ENCODE measurements around the gene TMEM200B. TPM values are rescaled to one million over a fixed set of nuclear protein-coding genes. Genes with fewer than 3 reads are reported as not detected.
"Not testable (repeated sequence)": the region's sequence is repeated elsewhere in the genome, so short reads cannot be mapped to it uniquely, and the experiment has no call there.

Gene TMEM200B
- total and polyA plus RNA-seq, 2 experiments from 2014 or later, result 4.9 to 8.7 TPM

- not testable (repeated sequence) for ATAC-seq; H3K4me3 Mint-ChIP-seq; H3K27me3 Mint-ChIP-seq (ENCODE audit: insufficient read depth, low read depth, poor library complexity); H3K27ac Mint-ChIP-seq; DNase-seq (ENCODE audit: low spot score); H3K9me2 ChIP-seq (ENCODE audit: insufficient read depth); H3K27ac ChIP-seq (ENCODE audit: low read depth); H3K27me3 ChIP-seq (ENCODE audit: insufficient read depth); H3K79me2 ChIP-seq (replicated peaks; ENCODE audit: insufficient read depth); H2AFZ ChIP-seq; H3K4me1 ChIP-seq (ENCODE audit: insufficient read depth); H3K9me3 Mint-ChIP-seq; H3K4me1 Mint-ChIP-seq; H3K4me3 ChIP-seq; H3K4me2 ChIP-seq
- Histone ChIP-seq H3F3A (replicated peaks; ENCODE audit: low read depth) (peaks cover 16% of the 10 kb centered on the region; the same call in 1 of the 2 replicates), H3K36me3 (ENCODE audit: insufficient read depth) (peaks cover 75% of the 10 kb centered on the region), H4K20me1 (replicated peaks; ENCODE audit: insufficient read depth) (peaks cover 28% of the 10 kb centered on the region)
- peaks cover 99% of the 10 kb centered on the region for H3K36me3 Mint-ChIP-seq (ENCODE audit: low read depth)
Observed at GRCh38 chr1:29150346-29150745, 26.6 kb upstream of the TMEM200B start.

DNA sequence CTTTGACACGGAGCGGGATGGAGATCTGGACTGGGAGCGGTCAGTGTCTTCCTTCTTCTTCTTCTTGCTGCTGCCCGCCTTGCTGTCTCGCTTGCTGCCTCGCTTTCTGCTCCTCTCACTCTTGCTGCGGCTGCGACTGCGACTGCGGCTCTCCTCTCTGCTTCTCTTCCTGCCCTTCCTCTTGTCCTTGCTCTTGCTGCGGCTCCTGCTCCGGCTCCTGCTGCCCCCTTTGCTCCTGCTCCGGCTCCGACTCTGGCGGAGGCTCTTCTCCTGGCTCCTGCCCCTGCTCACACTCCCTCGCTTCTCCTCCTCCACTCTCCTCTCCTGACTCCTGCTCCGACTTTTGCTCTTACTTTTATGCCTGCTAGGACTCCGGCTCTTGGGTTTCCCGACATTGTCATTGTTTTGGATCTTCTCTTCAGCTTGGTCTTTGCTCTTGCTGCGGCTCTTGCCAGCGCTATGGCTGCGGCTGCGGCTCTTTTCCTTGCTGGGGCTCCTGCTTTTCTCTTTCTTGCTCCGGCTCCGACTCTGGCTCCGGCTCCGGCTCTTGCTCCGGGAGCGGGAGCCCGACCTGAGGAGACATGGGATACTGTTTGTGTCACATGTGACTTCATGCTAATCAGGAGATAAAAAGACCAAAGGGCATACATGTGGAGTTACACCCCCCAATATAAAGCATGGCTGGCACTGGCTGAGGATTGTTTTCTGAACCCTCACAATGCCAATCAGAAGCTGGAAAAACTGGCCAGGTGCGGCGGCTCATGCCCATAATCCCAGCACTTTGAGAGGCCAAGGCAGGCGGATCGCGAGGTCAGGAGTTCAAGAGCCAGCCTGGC lies 25.2 kb upstream of the TMEM200B start:
- no peak overlapping the region for H3K4me2 ChIP-seq
- 0 out of 2 replicates have a peak overlapping the region, but pooled peaks have one; percentile 69 for H3K27ac ChIP-seq (ENCODE audit: low read depth)
- H3K36me3 ChIP-seq (ENCODE audit: insufficient read depth), result peaks cover 62% of the 10 kb centered on the region
- H3K9me3 Mint-ChIP-seq, result no peaks in the 10 kb centered on the region; the same call in 2 of the 3 replicates
- peaks cover 93% of the 10 kb centered on the region for H3K36me3 Mint-ChIP-seq (ENCODE audit: low read depth)
- peaks cover 21% of the 10 kb centered on the region for H4K20me1 ChIP-seq (replicated peaks; ENCODE audit: insufficient read depth)
- no peaks in the 10 kb centered on the region for H3K27me3 ChIP-seq (ENCODE audit: insufficient read depth)
- H3F3A ChIP-seq (replicated peaks; ENCODE audit: low read depth), result 0 out of 2 replicates have a peak, but pooled peaks cover 13% of the 10 kb centered on the region
- H3K27ac Mint-ChIP-seq, result no peak overlapping the region
- no peak for TF ChIP-seq STAT1 (IDR thresholded peaks at IDR 0.05; ENCODE audit: unreplicated experiment)
- ATAC-seq (no peak), DNase-seq (ENCODE audit: low spot score) (no peak)
- no peaks in the 10 kb centered on the region for H3K9me2 ChIP-seq (ENCODE audit: insufficient read depth)
- H3K27me3 Mint-ChIP-seq (ENCODE audit: insufficient read depth, low read depth, poor library complexity), result peaks cover 6% of the 10 kb centered on the region
- 0 out of 2 replicates have a peak, but pooled peaks cover 2% of the 10 kb centered on the region for H3K79me2 ChIP-seq (replicated peaks; ENCODE audit: insufficient read depth)
- no peak overlapping the region for H2AFZ ChIP-seq
- H3K4me3 Mint-ChIP-seq, result no peak overlapping the region
- H3K4me3 ChIP-seq, result no peak overlapping the region
- H3K4me1 Mint-ChIP-seq, result no peaks in the 10 kb centered on the region; the same call in 2 of the 3 replicates
- H3K4me1 ChIP-seq (ENCODE audit: insufficient read depth), result no peaks in the 10 kb centered on the region

GRCh38 chr1:29145739-29146437 lies 22.2 kb upstream of the TMEM200B start:
- H3K27ac Mint-ChIP-seq, result peak overlapping the region; percentile 2; the same call in 1 of the 2 replicates
- H3K27me3 ChIP-seq (ENCODE audit: insufficient read depth), result no peaks in the 10 kb centered on the region
- peaks cover 79% of the 10 kb centered on the region for H3K36me3 Mint-ChIP-seq (ENCODE audit: low read depth)
- peaks cover 6% of the 10 kb centered on the region for H3K27me3 Mint-ChIP-seq (ENCODE audit: insufficient read depth, low read depth, poor library complexity)
- no peak overlapping the region for H2AFZ ChIP-seq
- no peaks in the 10 kb centered on the region for H3K9me2 ChIP-seq (ENCODE audit: insufficient read depth)
- no peaks in the 10 kb centered on the region for H3K79me2 ChIP-seq (replicated peaks; ENCODE audit: insufficient read depth)
- H3K27ac ChIP-seq (ENCODE audit: low read depth), result peak overlapping the region; percentile 24; the same call in 1 of the 2 replicates
- H4K20me1 ChIP-seq (replicated peaks; ENCODE audit: insufficient read depth), result peaks cover 14% of the 10 kb centered on the region; the same call in 1 of the 2 replicates
- no peak overlapping the region for H3K4me3 Mint-ChIP-seq
- ATAC-seq, result no peak
- no peaks in the 10 kb centered on the region; the same call in 1 of the 3 replicates for H3K4me1 Mint-ChIP-seq
- H3K4me1 ChIP-seq (ENCODE audit: insufficient read depth), result no peaks in the 10 kb centered on the region
- H3F3A ChIP-seq (replicated peaks; ENCODE audit: low read depth), result 0 out of 2 replicates have a peak, but pooled peaks cover 10% of the 10 kb centered on the region
- no peak overlapping the region for H3K4me2 ChIP-seq
- H3K9me3 Mint-ChIP-seq, result no peaks in the 10 kb centered on the region; the same call in 2 of the 3 replicates
- no peak for DNase-seq (ENCODE audit: low spot score)
- H3K36me3 ChIP-seq (ENCODE audit: insufficient read depth), result peaks cover 40% of the 10 kb centered on the region
- no peak overlapping the region for H3K4me3 ChIP-seq
- TF ChIP-seq ZNF331 (CRISPR knock-in tag; IDR thresholded peaks at IDR 0.05; ENCODE audit: low read depth) (no peak), NANOG (IDR thresholded peaks at IDR 0.05; ENCODE audit: borderline replicate concordance) (no peak), POLR2AphosphoS5 (IDR thresholded peaks at IDR 0.05; ENCODE audit: low read depth) (no peak), CTCF (conservative IDR thresholded peaks at IDR 0.05; ENCODE audit: low read depth in 2 of 2) (no peak), ZNF114 (CRISPR knock-in tag; IDR thresholded peaks at IDR 0.05) (no peak), JUNB (IDR thresholded peaks at IDR 0.05; ENCODE audit: unreplicated experiment) (no peak), EZH2phosphoT487 (IDR thresholded peaks at IDR 0.05; ENCODE audit: unreplicated experiment) (no peak)
- TF ChIP-seq, protein P1, sequence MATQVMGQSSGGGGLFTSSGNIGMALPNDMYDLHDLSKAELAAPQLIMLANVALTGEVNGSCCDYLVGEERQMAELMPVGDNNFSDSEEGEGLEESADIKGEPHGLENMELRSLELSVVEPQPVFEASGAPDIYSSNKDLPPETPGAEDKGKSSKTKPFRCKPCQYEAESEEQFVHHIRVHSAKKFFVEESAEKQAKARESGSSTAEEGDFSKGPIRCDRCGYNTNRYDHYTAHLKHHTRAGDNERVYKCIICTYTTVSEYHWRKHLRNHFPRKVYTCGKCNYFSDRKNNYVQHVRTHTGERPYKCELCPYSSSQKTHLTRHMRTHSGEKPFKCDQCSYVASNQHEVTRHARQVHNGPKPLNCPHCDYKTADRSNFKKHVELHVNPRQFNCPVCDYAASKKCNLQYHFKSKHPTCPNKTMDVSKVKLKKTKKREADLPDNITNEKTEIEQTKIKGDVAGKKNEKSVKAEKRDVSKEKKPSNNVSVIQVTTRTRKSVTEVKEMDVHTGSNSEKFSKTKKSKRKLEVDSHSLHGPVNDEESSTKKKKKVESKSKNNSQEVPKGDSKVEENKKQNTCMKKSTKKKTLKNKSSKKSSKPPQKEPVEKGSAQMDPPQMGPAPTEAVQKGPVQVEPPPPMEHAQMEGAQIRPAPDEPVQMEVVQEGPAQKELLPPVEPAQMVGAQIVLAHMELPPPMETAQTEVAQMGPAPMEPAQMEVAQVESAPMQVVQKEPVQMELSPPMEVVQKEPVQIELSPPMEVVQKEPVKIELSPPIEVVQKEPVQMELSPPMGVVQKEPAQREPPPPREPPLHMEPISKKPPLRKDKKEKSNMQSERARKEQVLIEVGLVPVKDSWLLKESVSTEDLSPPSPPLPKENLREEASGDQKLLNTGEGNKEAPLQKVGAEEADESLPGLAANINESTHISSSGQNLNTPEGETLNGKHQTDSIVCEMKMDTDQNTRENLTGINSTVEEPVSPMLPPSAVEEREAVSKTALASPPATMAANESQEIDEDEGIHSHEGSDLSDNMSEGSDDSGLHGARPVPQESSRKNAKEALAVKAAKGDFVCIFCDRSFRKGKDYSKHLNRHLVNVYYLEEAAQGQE (IDR thresholded peaks at IDR 0.05; ENCODE audit: unreplicated experiment), result no peak

All from GM23338 (cell line).